Measurements from ENCODE around the gene FAAH2.
"Not testable (repeated sequence)": the region's sequence is repeated elsewhere in the genome, so short reads cannot be mapped to it uniquely, and the experiment has no call there.

DNA sequence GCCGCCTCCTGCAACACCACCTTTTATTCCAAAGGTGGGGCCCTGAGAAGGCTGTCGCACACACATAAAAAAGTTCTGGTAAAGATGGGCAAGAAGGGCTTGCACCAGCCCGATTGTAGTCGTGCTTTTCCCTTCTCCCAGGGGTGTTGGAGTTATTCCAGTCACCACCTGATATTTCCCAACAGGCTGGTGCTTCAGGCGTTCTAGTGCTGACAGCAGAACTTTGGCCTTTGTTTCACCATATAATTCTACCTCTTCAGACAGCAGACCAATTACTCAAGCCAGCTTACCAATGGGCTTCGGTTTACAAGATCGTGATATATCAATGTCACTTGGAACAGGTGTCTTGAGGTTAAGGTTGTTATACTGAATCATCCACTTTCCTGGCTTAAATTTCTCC lies 107.7 kb downstream of the FAAH2 start:
- TF ChIP-seq, protein P1, sequence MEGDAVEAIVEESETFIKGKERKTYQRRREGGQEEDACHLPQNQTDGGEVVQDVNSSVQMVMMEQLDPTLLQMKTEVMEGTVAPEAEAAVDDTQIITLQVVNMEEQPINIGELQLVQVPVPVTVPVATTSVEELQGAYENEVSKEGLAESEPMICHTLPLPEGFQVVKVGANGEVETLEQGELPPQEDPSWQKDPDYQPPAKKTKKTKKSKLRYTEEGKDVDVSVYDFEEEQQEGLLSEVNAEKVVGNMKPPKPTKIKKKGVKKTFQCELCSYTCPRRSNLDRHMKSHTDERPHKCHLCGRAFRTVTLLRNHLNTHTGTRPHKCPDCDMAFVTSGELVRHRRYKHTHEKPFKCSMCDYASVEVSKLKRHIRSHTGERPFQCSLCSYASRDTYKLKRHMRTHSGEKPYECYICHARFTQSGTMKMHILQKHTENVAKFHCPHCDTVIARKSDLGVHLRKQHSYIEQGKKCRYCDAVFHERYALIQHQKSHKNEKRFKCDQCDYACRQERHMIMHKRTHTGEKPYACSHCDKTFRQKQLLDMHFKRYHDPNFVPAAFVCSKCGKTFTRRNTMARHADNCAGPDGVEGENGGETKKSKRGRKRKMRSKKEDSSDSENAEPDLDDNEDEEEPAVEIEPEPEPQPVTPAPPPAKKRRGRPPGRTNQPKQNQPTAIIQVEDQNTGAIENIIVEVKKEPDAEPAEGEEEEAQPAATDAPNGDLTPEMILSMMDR (IDR thresholded peaks at IDR 0.05): not testable (repeated sequence)
- not testable (repeated sequence) for TF ChIP-seq EP300 (IDR thresholded peaks at IDR 0.05)

Measured in tibial nerve (tissue), 4 donors.